Right cardiac atrium (tissue), 5 donors: ENCODE measurements around the gene PACS1. TPM values are rescaled to one million over a fixed set of nuclear protein-coding genes. Genes with fewer than 3 reads are reported as not detected.

Source experiments
- ATAC-seq, 2 donors: fragments of 200-7000 bp; cut with Tn5 transposase; one replicate each; pipeline versions ENCODE4 v1.8.0 to v1.9.1; 2020; ENCODE audit warnings: moderate library complexity in 2 of 2, mild to moderate bottlenecking in 1 of 2
- DNase-seq, 3 donors: peaks; one replicate each; pipeline ENCODE4 v3.0.0-alpha.2; 2020
- H3K27ac ChIP-seq: one replicate; pipeline ENCODE4 v1.5.1; 2013; ENCODE audit warnings: mild to moderate bottlenecking, low read length, control low read depth, moderate library complexity
- H3K27me3 ChIP-seq: one replicate; pipeline ENCODE4 v1.6.1; 2013; ENCODE audit not compliant: control insufficient read depth, insufficient read depth
- H3K4me1 ChIP-seq: one replicate; pipeline ENCODE4 v1.6.1; 2013; ENCODE audit warnings: low read length; ENCODE audit not compliant: control insufficient read depth, insufficient read depth
- H3K4me3 ChIP-seq: one replicate; pipeline ENCODE4 v1.5.1; 2013; ENCODE audit warnings: low read length, control low read depth
- H3K9me3 ChIP-seq: one replicate; pipeline ENCODE4 v1.6.1; 2013; ENCODE audit warnings: low read length; ENCODE audit not compliant: control insufficient read depth
- WGBS: extraction: QIAGEN DNeasy Blood & Tissue Kit; methylation state at CpG from one replicate; pipeline ENCODE4 v1.1.7; 2013; 5-methylcytosine and 5-hydroxymethylcytosine counted together
- intact Hi-C, 4 donors: fragments of 100-400 bp; cut with DNase I; formaldehyde crosslinking; loops; one replicate each; pipeline versions ENCODE4 v1.11.0 to v1.14.0; 2022 to 2023
- polyA plus RNA-seq: library from polyadenylated mRNA; stranded (reverse); fragments of 200-250 nt; gene quantifications from one replicate; pipeline ENCODE4 v1.2.3, GENCODE V29; 2013
- total RNA-seq, 4 donors: library from RNA; stranded (reverse); fragmentation: NEBNext Ultra II Directional; extraction: Animal tissue kit (Norgen Biotek cat#: 25700); gene quantifications; one replicate each; pipeline ENCODE4 v1.2.1, GENCODE V29; 2021
- donor health status: healthy with polysubstance abuse.
- donor health status: DM: no; HTN: yes; CAD: no.
- donor health status: DM: no; HTN: no; CAD: no.
- donor health status: DM: no; HTN: yes; CAD: no; lungs with severe emphysema.
- donor health status: DM: yes; HTN: yes; CAD: no.

The PACS1 gene
- total and polyA plus RNA-seq, 5 donors, result 30.9 to 82.5 (median 52.0) TPM

- ATAC-seq, result no peak
- Histone ChIP-seq H3K9me3 (no peaks in the 10 kb centered on the region), H3K27me3 (no peaks in the 10 kb centered on the region), H3K27ac (no peak overlapping the region), H3K4me1 (no peaks in the 10 kb centered on the region), H3K4me3 (no peak overlapping the region)
- peak in 2 of 3 donors; percentile 5 to 6 for DNase-seq
- intact Hi-C loops, result no loop called here
- WGBS, result 90% methylated on average over 14 of the region's 14 CpGs
These were observed 160.9 kb downstream of the PACS1 start for GRCh38 chr11:66230978-66231377.

- H3K9me3 ChIP-seq, result no peaks in the 10 kb centered on the region
- 85% methylated on average over 7 of the region's 7 CpGs for WGBS
- no peaks in the 10 kb centered on the region for H3K27me3 ChIP-seq
- intact Hi-C loops, result no loop called here
- no peak overlapping the region for H3K27ac ChIP-seq
- no peaks in the 10 kb centered on the region for H3K4me1 ChIP-seq
- ATAC-seq (no peak), DNase-seq (peak in 1 of 3 donors; percentile 30)
- no peak overlapping the region for H3K4me3 ChIP-seq
These were observed 161.5 kb downstream of the PACS1 start for GRCh38 chr11:66231561-66231960.

GRCh38 chr11:66232769-66233168 lies 162.7 kb downstream of the PACS1 start:
- Histone ChIP-seq H3K9me3 (no peaks in the 10 kb centered on the region), H3K27ac (no peak overlapping the region), H3K27me3 (no peaks in the 10 kb centered on the region), H3K4me1 (no peaks in the 10 kb centered on the region), H3K4me3 (no peak overlapping the region)
- DNase-seq, result no peak
- WGBS, result 87% methylated on average over 11 of the region's 11 CpGs
- intact Hi-C loops, result no loop called here
- ATAC-seq, result no peak

- intact Hi-C loops, result no loop called here
- DNase-seq (no peak), ATAC-seq (no peak)
- Histone ChIP-seq H3K4me1 (no peaks in the 10 kb centered on the region), H3K4me3 (no peak overlapping the region), H3K27ac (no peak overlapping the region), H3K27me3 (no peaks in the 10 kb centered on the region), H3K9me3 (no peaks in the 10 kb centered on the region)
- 90% methylated on average over 5 of the region's 5 CpGs for WGBS
These were observed 163.2 kb downstream of the PACS1 start for GRCh38 chr11:66233301-66233700.

GRCh38 chr11:66235141-66235540 lies 165.1 kb downstream of the PACS1 start:
- Histone ChIP-seq H3K27me3 (no peaks in the 10 kb centered on the region), H3K9me3 (no peaks in the 10 kb centered on the region), H3K4me1 (no peaks in the 10 kb centered on the region), H3K4me3 (no peak overlapping the region), H3K27ac (no peak overlapping the region)
- ATAC-seq (no peak), DNase-seq (peak in 1 of 3 donors; percentile 9)
- intact Hi-C loops, result no loop called here
- 92% methylated on average over 11 of the region's 11 CpGs for WGBS

- Histone ChIP-seq H3K27me3 (no peaks in the 10 kb centered on the region), H3K4me3 (no peak overlapping the region), H3K9me3 (no peaks in the 10 kb centered on the region), H3K27ac (no peak overlapping the region), H3K4me1 (no peaks in the 10 kb centered on the region)
- no peak for ATAC-seq
- DNase-seq, result peak in 2 of 3 donors; percentile 12 to 16
- WGBS, result 89% methylated on average over 6 of the region's 6 CpGs
- intact Hi-C loops, result no loop called here
These were observed 167.8 kb downstream of the PACS1 start for GRCh38 chr11:66237867-66238266.

- Histone ChIP-seq H3K27me3 (no peaks in the 10 kb centered on the region), H3K4me1 (no peaks in the 10 kb centered on the region), H3K27ac (no peak overlapping the region), H3K4me3 (no peak overlapping the region), H3K9me3 (no peaks in the 10 kb centered on the region)
- DNase-seq (peak in 1 of 3 donors; percentile 48), ATAC-seq (no peak)
- intact Hi-C loops, result no loop called here
- 85% methylated on average over 17 of the region's 17 CpGs for WGBS
These were observed 168.8 kb downstream of the PACS1 start for GRCh38 chr11:66238786-66239413.

- Histone ChIP-seq H3K27me3 (no peaks in the 10 kb centered on the region), H3K27ac (no peak overlapping the region), H3K4me1 (no peaks in the 10 kb centered on the region), H3K4me3 (no peak overlapping the region), H3K9me3 (no peaks in the 10 kb centered on the region)
- intact Hi-C loops, result no loop called here
- ATAC-seq (no peak), DNase-seq (no peak)
- WGBS, result 80% methylated on average over 3 of the region's 3 CpGs
These were observed 169.4 kb downstream of the PACS1 start for GRCh38 chr11:66239511-66239910.

- intact Hi-C loops, result no loop called here
- WGBS, result 85% methylated on average over 25 of the region's 25 CpGs
These were observed 170.1 kb downstream of the PACS1 start for GRCh38 chr11:66239998-66240780.

GRCh38 chr11:66240781-66241136 lies 170.7 kb downstream of the PACS1 start:
- no peak for ATAC-seq
- WGBS, result 83% methylated on average over 9 of the region's 9 CpGs
- Histone ChIP-seq H3K4me1 (no peaks in the 10 kb centered on the region), H3K9me3 (no peaks in the 10 kb centered on the region), H3K4me3 (no peak overlapping the region), H3K27me3 (no peaks in the 10 kb centered on the region), H3K27ac (no peak overlapping the region)
- intact Hi-C loops, result no loop called here
- DNase-seq, result peak in 1 of 3 donors; percentile 41

More at GRCh38 chr11:66239998-66240780, 170.1 kb downstream of the PACS1 start:
- H3K27ac ChIP-seq, result no peak overlapping the region
- DNase-seq (peak in 1 of 3 donors; percentile 32), ATAC-seq (no peak)
- H3K9me3 ChIP-seq, result no peaks in the 10 kb centered on the region
- no peaks in the 10 kb centered on the region for H3K27me3 ChIP-seq
- no peaks in the 10 kb centered on the region for H3K4me1 ChIP-seq
- no peak overlapping the region for H3K4me3 ChIP-seq

- WGBS, result 65% methylated on average over 14 of the region's 14 CpGs
- intact Hi-C loops, result no loop called here
These were observed 172.2 kb downstream of the PACS1 start for GRCh38 chr11:66242095-66242765.

More at GRCh38 chr11:66242095-66242765, 172.2 kb downstream of the PACS1 start:
- no peak overlapping the region for H3K4me3 ChIP-seq
- H3K27me3 ChIP-seq, result no peaks in the 10 kb centered on the region
- H3K27ac ChIP-seq, result no peak overlapping the region
- DNase-seq, result peak in 2 of 3 donors; percentile 24 to 59
- H3K4me1 ChIP-seq, result no peaks in the 10 kb centered on the region
- peak in 1 of 2 donors; percentile 19 for ATAC-seq
- H3K9me3 ChIP-seq, result no peaks in the 10 kb centered on the region
